IMR-90 (cell line): Measurements from ENCODE around the gene VWDE. TPM values are rescaled to one million over a fixed set of nuclear protein-coding genes. Genes with fewer than 3 reads are reported as not detected.

Experiments
- ATAC-seq: fragments of 200-7000 bp; cut with Tn5 transposase; 2 replicates; pipeline ENCODE4 v1.9.1; 2020; ENCODE audit warnings: low read depth, mild to moderate bottlenecking, moderate library complexity
- BruUV-seq: library from RNA; stranded (reverse); fragments of 400-500 nt; replicated peaks from 2 replicates; lab custom pipeline; 2021; lab: Mats Ljungman, UMichigan
- CTCF ChIA-PET: fragments of 300-600 bp; formaldehyde crosslinking; extraction: SDS; loops from one replicate; lab custom pipeline; 2021; ENCODE audit warnings: antibody characterized with exemption; lab: Yijun Ruan, JAX
- POLR2A ChIA-PET: fragments of 300-600 bp; sonication (Branson Sonifier 250); formaldehyde crosslinking; loops from one replicate; lab custom pipeline; 2022; ENCODE audit warnings: antibody characterized with exemption; ENCODE audit not compliant: unreplicated experiment; lab: Charles Lee
- DNase-seq: peaks from one replicate; pipeline ENCODE4 v3.0.0; 2013
- H2AFZ ChIP-seq: replicated peaks from 2 replicates; pipeline ENCODE3; 2013; ENCODE audit warnings: low read length, mild to moderate bottlenecking; ENCODE audit not compliant: poor library complexity
- H2AK5ac ChIP-seq: 2 replicates; pipeline ENCODE4 v1.6.1; 2013; ENCODE audit warnings: low read depth, low read length, inconsistent platforms
- H2AK9ac ChIP-seq: replicated peaks from 2 replicates; pipeline ENCODE3; 2013; ENCODE audit warnings: mild to moderate bottlenecking, low read depth, low read length, moderate library complexity; ENCODE audit not compliant: poor library complexity
- H2BK120ac ChIP-seq: 2 replicates; pipeline ENCODE4 v1.6.1; 2013; ENCODE audit warnings: low read depth, low read length, inconsistent platforms
- H2BK15ac ChIP-seq: 3 replicates; pipeline ENCODE4 v1.6.1; 2013; ENCODE audit warnings: low read depth, low read length, inconsistent platforms
- H2BK20ac ChIP-seq: 2 replicates; pipeline ENCODE4 v1.6.1; 2013; ENCODE audit warnings: low read depth, mild to moderate bottlenecking, inconsistent platforms, low read length, moderate library complexity
- H2BK5ac ChIP-seq: 2 replicates; pipeline ENCODE4 v1.6.1; 2013; ENCODE audit warnings: mild to moderate bottlenecking, low read depth, low read length, inconsistent platforms; ENCODE audit not compliant: poor library complexity, severe bottlenecking
- H3K14ac ChIP-seq: replicated peaks from 2 replicates; pipeline ENCODE4 v1.6.1; 2013; ENCODE audit warnings: low read depth, low read length, inconsistent platforms
- H3K18ac ChIP-seq: 2 replicates; pipeline ENCODE4 v1.6.1; 2013; ENCODE audit warnings: low read depth, low read length, control low read depth
- H3K23ac ChIP-seq: 2 replicates; pipeline ENCODE4 v1.6.1; 2013; ENCODE audit warnings: low read depth, low read length, inconsistent platforms
- H3K27ac ChIP-seq: 2 replicates; pipeline ENCODE4 v1.5.1; 2013; ENCODE audit warnings: mild to moderate bottlenecking, control low read depth, low read length; ENCODE audit not compliant: insufficient read depth
- H3K27me3 ChIP-seq: 2 replicates; pipeline ENCODE4 v1.6.1; 2013; ENCODE audit warnings: low read length; ENCODE audit not compliant: control insufficient read depth, insufficient read depth
- H3K36me3 ChIP-seq: 2 replicates; pipeline ENCODE4 v1.6.1; 2013; ENCODE audit warnings: low read length, mixed read lengths; ENCODE audit not compliant: control insufficient read depth, insufficient read depth
- H3K4ac ChIP-seq: 2 replicates; pipeline ENCODE4 v1.6.1; 2013; ENCODE audit warnings: low read depth, low read length, inconsistent platforms
- H3K4me1 ChIP-seq: 2 replicates; pipeline ENCODE4 v1.6.1; 2013; ENCODE audit warnings: low read length, mixed read lengths; ENCODE audit not compliant: control insufficient read depth, insufficient read depth
- H3K4me2 ChIP-seq: 2 replicates; pipeline ENCODE4 v1.6.1; 2013; ENCODE audit warnings: low read depth, mild to moderate bottlenecking, control low read depth, low read length, moderate library complexity
- H3K4me3 ChIP-seq: 2 replicates; pipeline ENCODE4 v1.5.1; 2013; ENCODE audit warnings: low read depth, mild to moderate bottlenecking, control low read depth, low read length, moderate library complexity; ENCODE audit not compliant: insufficient read depth
- H3K56ac ChIP-seq: 2 replicates; pipeline ENCODE4 v1.6.1; 2013; ENCODE audit warnings: low read length, inconsistent platforms; ENCODE audit not compliant: insufficient read depth; ENCODE audit errors: extremely low read depth
- H3K79me1 ChIP-seq, 2 experiments: 2 replicates each; pipeline ENCODE4 v1.6.1; 2013; ENCODE audit warnings: low read length in 2 of 2, inconsistent platforms in 1 of 2, low read depth in 1 of 2
- H3K9ac ChIP-seq: 2 replicates; pipeline ENCODE4 v1.6.1; 2013; ENCODE audit warnings: low read depth, low read length, control low read depth
- H3K9me1 ChIP-seq: 2 replicates; pipeline ENCODE4 v1.6.1; 2013; ENCODE audit warnings: low read length, inconsistent platforms; ENCODE audit not compliant: insufficient read depth
- H3K9me3 ChIP-seq: 2 replicates; pipeline ENCODE4 v1.6.1; 2013; ENCODE audit warnings: low read length; ENCODE audit not compliant: control insufficient read depth, insufficient read depth
- H4K20me1 ChIP-seq: 2 replicates; pipeline ENCODE4 v1.6.1; 2013; ENCODE audit warnings: low read length, inconsistent platforms; ENCODE audit not compliant: insufficient read depth
- H4K5ac ChIP-seq: 2 replicates; pipeline ENCODE4 v1.6.1; 2013; ENCODE audit warnings: mild to moderate bottlenecking, low read depth, low read length, control low read depth
- H4K8ac ChIP-seq, 2 experiments: 2 replicates each; pipeline ENCODE4 v1.6.1; 2013; ENCODE audit warnings: low read depth in 2 of 2, low read length in 2 of 2, control low read depth in 1 of 2, inconsistent platforms in 1 of 2
- H4K91ac ChIP-seq: 2 replicates; pipeline ENCODE4 v1.6.1; 2013; ENCODE audit warnings: low read depth, low read length, inconsistent platforms; ENCODE audit not compliant: insufficient read depth
- CTCF ChIP-seq: conservative IDR thresholded peaks from 2 replicates; pipeline ENCODE4 v1.5.1; 2012; ENCODE audit warnings: mild to moderate bottlenecking, low read depth, low read length, improper control_type of control experiment
- POLR2A ChIP-seq: IDR thresholded peaks from 2 replicates; pipeline ENCODE4 v1.6.1; 2012; ENCODE audit warnings: mild to moderate bottlenecking, low read depth, low read length
- RAD21 ChIP-seq: IDR thresholded peaks from 2 replicates; pipeline ENCODE4 v1.6.1; 2012; ENCODE audit warnings: low read length, improper control_type of control experiment
- RFX5 ChIP-seq: IDR thresholded peaks from 2 replicates; pipeline ENCODE4 v1.8.0; 2012; ENCODE audit warnings: low read depth, mild to moderate bottlenecking, low read length, moderate library complexity
- dilution Hi-C: fragments of 300-500 bp; cut with HindIII; formaldehyde crosslinking; loops from one replicate; pipeline ENCODE4 v1.14.3; 2018; ENCODE audit warnings: low sequenced_read_pairs; ENCODE audit not compliant: unreplicated experiment
- in situ Hi-C: fragments of 300-500 bp; cut with MboI; formaldehyde crosslinking; loops from 3 replicates; pipeline ENCODE4 v1.14.3; 2019; ENCODE audit warnings: low sequenced_read_pairs, inconsistent platforms, mixed read lengths
- intact Hi-C: fragments of 100-400 bp; cut with micrococcal nuclease; formaldehyde crosslinking; loops from 2 replicates; pipeline ENCODE4 v1.10.0; 2022
- polyA plus RNA-seq, 3 experiments: library from polyadenylated mRNA; depleted of rRNA; stranded (reverse); fragments of >200 nt; gene quantifications; 2 replicates each; pipeline ENCODE4 v1.2.3, GENCODE V29; 2012; ENCODE audit warnings: low replicate concordance in 1 of 3
- total RNA-seq: library from RNA; depleted of rRNA; stranded (reverse); fragments of >200 nt; gene quantifications from 2 replicates; pipeline ENCODE4 v1.2.3, GENCODE V29; 2012

VWDE gene
- total and polyA plus RNA-seq, 2 of the 4 experiments (the other 2 are of a cell fraction) = 0.05 to 0.18 TPM

GRCh38 chr7:12401538-12402364, 1.9 kb downstream of the VWDE start (continued):
- no peak for TF ChIP-seq RFX5

DNA sequence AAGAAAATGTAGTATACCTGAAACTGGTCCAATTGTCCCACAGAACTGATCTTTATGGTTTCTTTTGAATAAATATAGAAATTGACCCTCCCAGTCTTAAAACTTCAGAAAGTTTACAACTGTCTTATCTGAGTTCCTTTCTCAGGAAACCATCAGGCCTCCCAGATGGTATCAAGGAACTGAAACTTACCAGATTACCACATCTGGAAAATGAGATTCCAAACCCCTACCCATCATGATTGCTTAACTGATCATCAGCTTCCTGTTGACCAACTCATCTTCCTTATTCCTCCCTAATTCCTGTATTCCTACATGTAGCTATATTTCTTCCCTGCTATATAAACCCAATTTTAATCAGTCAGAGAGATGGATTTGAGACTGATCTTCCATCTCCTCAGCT, 5.5 kb downstream of the VWDE start:
- H2AK5ac ChIP-seq = no peak overlapping the region
- no peak for ATAC-seq
- H3K9me1 ChIP-seq = no peaks in the 10 kb centered on the region
- no peak overlapping the region for H3K18ac ChIP-seq
- no peaks in the 10 kb centered on the region for H3K36me3 ChIP-seq
- no peaks in the 10 kb centered on the region for H4K20me1 ChIP-seq
- no peak overlapping the region for H2BK5ac ChIP-seq
- no peaks in the 10 kb centered on the region for H3K9me3 ChIP-seq
- no TSS peak for BruUV-seq
- DNase-seq = no peak
- H4K91ac ChIP-seq = no peak overlapping the region
- H2BK20ac ChIP-seq = no peak overlapping the region
- H3K9ac ChIP-seq = no peak overlapping the region
- H3K4me3 ChIP-seq = no peak overlapping the region
- no peak overlapping the region for H3K27ac ChIP-seq
- H3K14ac ChIP-seq = no peak overlapping the region
- in situ Hi-C loops = loop anchor here (25.0 kb wide), 1 partner anchor 89 kb away; no protein-coding TSS in a partner anchor
- no peak overlapping the region for H3K23ac ChIP-seq
- ChIA-PET POLR2A (no interaction called here), CTCF (no interaction called here)
- H3K27me3 ChIP-seq = no peaks in the 10 kb centered on the region
- no peak overlapping the region for H2BK120ac ChIP-seq
- no peaks in the 10 kb centered on the region for H3K4me1 ChIP-seq
- no peak overlapping the region for H2BK15ac ChIP-seq
- H4K5ac ChIP-seq = no peak overlapping the region
- TF ChIP-seq RAD21 = no peak
- TF ChIP-seq POLR2A = no peak
- no peak for TF ChIP-seq CTCF
- TF ChIP-seq RFX5 = no peak
- no peak overlapping the region for H4K8ac ChIP-seq
- H3K4ac ChIP-seq = no peak overlapping the region
- H2AFZ ChIP-seq = no peak overlapping the region
- intact Hi-C loops = no loop called here
- no peaks in the 10 kb centered on the region for H3K79me1 ChIP-seq
- H2AK9ac ChIP-seq = no peak overlapping the region
- no peak overlapping the region for H3K56ac ChIP-seq
- dilution Hi-C loops = no loop called here
- H3K4me2 ChIP-seq = no peak overlapping the region
